Heart left ventricle (tissue), 16 donors: ENCODE measurements around the gene TOR3A. TPM values are rescaled to one million over a fixed set of nuclear protein-coding genes. Genes with fewer than 3 reads are reported as not detected.

Source experiments
- ATAC-seq, 4 donors: fragments of 200-7000 bp; cut with Tn5 transposase; one replicate each; pipeline ENCODE4 v1.9.1; 2020 to 2022; ENCODE audit warnings: moderate library complexity in 4 of 4, mild to moderate bottlenecking in 3 of 4, moderate number of reproducible peaks in 1 of 4
- DNase-seq, 5 donors: peaks; one replicate each; pipeline ENCODE4 v3.0.0-alpha.2; 2020
- H3K27ac ChIP-seq, 12 donors: fragments of 200-600 bp; sonication (generic) in 4 of 12; one replicate each; pipeline versions ENCODE4 v1.5.0 to v1.8.0; 2016 to 2022; ENCODE audit warnings: mild to moderate bottlenecking in 2 of 12
- H3K27me3 ChIP-seq, 9 donors: fragments of 200-600 bp; sonication (generic) in 2 of 9; one replicate each; pipeline versions ENCODE4 v1.5.1 to v1.8.0; 2016 to 2022; ENCODE audit warnings: mild to moderate bottlenecking in 3 of 9
- H3K36me3 ChIP-seq, 9 donors: fragments of 200-600 bp; sonication (generic) in 2 of 9; one replicate each; pipeline versions ENCODE4 v1.5.0 to v1.8.0; 2018 to 2022; ENCODE audit warnings: mild to moderate bottlenecking in 2 of 9
- H3K4me1 ChIP-seq, 12 donors: fragments of 200-600 bp; sonication (generic) in 4 of 12; one replicate each; pipeline versions ENCODE4 v1.5.0 to v1.8.0; 2016 to 2022; ENCODE audit warnings: mild to moderate bottlenecking in 3 of 12
- H3K4me3 ChIP-seq, 12 donors: fragments of 200-600 bp; sonication (generic) in 4 of 12; one replicate each; pipeline versions ENCODE4 v1.5.0 to v1.8.0; 2017 to 2022; ENCODE audit warnings: mild to moderate bottlenecking in 9 of 12, moderate library complexity in 4 of 12
- H3K9me3 ChIP-seq, 12 donors: fragments of 200-600 bp; sonication (generic) in 4 of 12; one replicate each; pipeline versions ENCODE4 v1.5.0 to v1.8.0; 2016 to 2022; ENCODE audit warnings: mild to moderate bottlenecking in 1 of 12
- CTCF ChIP-seq, 12 donors: fragments of 200-600 bp; sonication (generic) in 4 of 12; IDR thresholded peaks; one replicate each; pipeline versions ENCODE4 v1.5.0 to v1.8.0; 2018 to 2022; ENCODE audit warnings: antibody characterized with exemption in 12 of 12, mild to moderate bottlenecking in 5 of 12
- POLR2A ChIP-seq, 2 donors: fragments of 450-650 bp; IDR thresholded peaks; one replicate each; pipeline ENCODE4 v1.6.1; 2017; ENCODE audit warnings: antibody characterized with exemption in 2 of 2, mild to moderate bottlenecking in 2 of 2, moderate library complexity in 2 of 2
- WGBS, 4 donors: extraction: QIAGEN DNeasy Blood & Tissue Kit in 2 of 4; methylation state at CpG; one replicate each; pipeline versions ENCODE4 v1.1.5 to v1.1.7; 2013 to 2018; 5-methylcytosine and 5-hydroxymethylcytosine counted together
- intact Hi-C, 10 donors: fragments of 100-400 bp; cut with DNase I; formaldehyde crosslinking; loops; one replicate each; pipeline versions ENCODE4 v1.11.1 to v1.14.2; 2022
- polyA plus RNA-seq, 2 donors: library from polyadenylated mRNA; stranded (reverse); fragments of 200-250 nt; gene quantifications; one replicate each; pipeline ENCODE4 v1.2.3, GENCODE V29; 2013
- total RNA-seq, 9 donors: library from RNA; depleted of rRNA in 2 of 9; stranded (reverse); fragments of >200 nt in 2 of 9; fragmentation: NEBNext Ultra II Directional in 3 of 9; extraction: Animal tissue kit (Norgen Biotek cat#: 25700) in 3 of 9; gene quantifications; one replicate each; pipeline versions ENCODE4 v1.1.0 to v1.2.4, GENCODE V29; 2016 to 2023
- donor health status: ischemic (EF 13 %, LVEDD 7.1; RV severe dilation, severe dysfunction).
- donor health status: healthy with polysubstance abuse.
- donor health status: DM: no; HTN: yes; CAD: no.
- donor health status: DM: no; HTN: no; CAD: no.
- donor health status: ischemic (EF 25% LVEDD 6.9; RV normal size, moderate dysfunction).
- donor health status: ischemic (EF 25% LVEDD 5.7; RV mildly dilated, moderate dysfunction).
- donor health status: healthy.
- donor health status: DM: yes; HTN: yes; CAD: no.
- donor health status: ischemic (EF 35%, LVEDD 5.7; RV mildly dilated, moderate dysfunction).
- donor health status: nonischemic (EF 11% LVEDD 7.7; RV severe dilation, severe dysfunction).
- donor health status: DM: yes; HTN: yes; CAD: no.
- donor health status: PGD.
- donor health status: ischemic (EF 29% LVEDD 5.4; RV normal size, mild dysfunction).
- donor health status: nonischemic (EF 23%, LVEDD 6.1; RV moderate dilation, normal function).

Gene TOR3A
- total and polyA plus RNA-seq, 11 donors = 3.8 to 22.4 (median 9.9) TPM

GRCh38 chr1:179058487-179059483, 23.1 kb upstream of the TOR3A start:
- peaks cover 0 to 49% (median 32%) of the 10 kb centered on the region in 9 donors for H3K36me3 ChIP-seq
- ATAC-seq (no peak), DNase-seq (no peak)
- intact Hi-C loops = no loop called here
- TF ChIP-seq CTCF (IDR thresholded peaks at IDR 0.05) (no peak), POLR2A (IDR thresholded peaks at IDR 0.05) (no peak)
- WGBS, 4 donors = 89 to 93% (median 92%) methylated on average over 3 of the region's 3 CpGs
- H3K4me3 ChIP-seq = no peak overlapping the region
- peaks cover 0 to 6% (median 0%) of the 10 kb centered on the region in 12 donors for H3K4me1 ChIP-seq
- H3K27ac ChIP-seq = no peak overlapping the region
- no peaks in the 10 kb centered on the region for H3K27me3 ChIP-seq
- peaks cover 0 to 5% (median 0%) of the 10 kb centered on the region in 12 donors for H3K9me3 ChIP-seq

- no peak overlapping the region for H3K27ac ChIP-seq
- H3K27me3 ChIP-seq = no peaks in the 10 kb centered on the region
- 91 to 96% (median 95%) methylated on average over 8 of the region's 8 CpGs for WGBS, 4 donors
- H3K9me3 ChIP-seq = no peaks in the 10 kb centered on the region
- ATAC-seq = no peak
- intact Hi-C loops = no loop called here
- peaks cover 0 to 6% (median 0%) of the 10 kb centered on the region in 12 donors for H3K4me1 ChIP-seq
- peaks cover 0 to 55% (median 39%) of the 10 kb centered on the region in 9 donors for H3K36me3 ChIP-seq
- no peak overlapping the region for H3K4me3 ChIP-seq
- TF ChIP-seq CTCF (IDR thresholded peaks at IDR 0.05) = no peak
- TF ChIP-seq POLR2A (IDR thresholded peaks at IDR 0.05) = no peak
- DNase-seq = no peak
These were observed 20.2 kb upstream of the TOR3A start for GRCh38 chr1:179061360-179062282.

DNA sequence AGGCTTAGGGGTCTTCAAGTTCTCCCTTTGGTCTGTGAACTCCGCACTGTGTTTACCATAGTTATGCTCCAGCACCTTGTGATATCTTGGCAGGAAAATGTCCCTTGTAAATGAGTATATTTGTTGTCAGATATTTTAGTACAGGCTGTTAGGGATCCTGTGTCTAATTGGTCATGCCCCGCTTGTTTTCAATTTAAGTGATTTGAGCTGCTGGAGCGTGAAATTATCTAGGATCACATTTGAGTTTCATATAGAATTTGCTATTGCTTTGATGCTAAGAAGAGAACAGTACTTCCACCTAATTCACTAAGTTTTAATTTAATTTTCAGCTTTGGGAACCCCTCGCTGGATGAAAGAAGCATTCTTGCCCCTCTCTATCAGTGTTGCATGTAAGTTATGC, 15.4 kb upstream of the TOR3A start:
- TF ChIP-seq CTCF (IDR thresholded peaks at IDR 0.05) (no peak), POLR2A (IDR thresholded peaks at IDR 0.05) (no peak)
- Histone ChIP-seq H3K36me3 (peaks cover 0 to 82% (median 60%) of the 10 kb centered on the region in 9 donors), H3K4me1 (no peaks in the 10 kb centered on the region), H3K27ac (no peak overlapping the region), H3K9me3 (no peaks in the 10 kb centered on the region), H3K27me3 (no peaks in the 10 kb centered on the region), H3K4me3 (no peak overlapping the region)
- no peak for DNase-seq
- no peak for ATAC-seq
- WGBS, 4 donors = 96 to 98% (median 97%) methylated on average over 4 of the region's 4 CpGs
- intact Hi-C loops = no loop called here
